Upper lobe of left lung (tissue), 6 donors: ENCODE data around the gene SMYD3. TPM values are rescaled to one million over a fixed set of nuclear protein-coding genes. Genes with fewer than 3 reads are reported as not detected.

ENCODE experiments used
- ATAC-seq, 2 donors: fragments of 200-7000 bp; cut with Tn5 transposase; one replicate each; pipeline ENCODE4 v1.9.1; 2022; ENCODE audit warnings: mild to moderate bottlenecking in 2 of 2, moderate library complexity in 2 of 2; ENCODE audit not compliant: low FRiP score in 2 of 2
- DNase-seq, 2 donors: peaks; one replicate each; pipeline ENCODE4 v3.0.0-alpha.2; 2019 to 2020
- H3K27ac ChIP-seq, 4 donors: fragments of 200-600 bp; sonication (generic); one replicate each; pipeline ENCODE4 v1.5.1; 2016 to 2019
- H3K27me3 ChIP-seq, 4 donors: fragments of 200-600 bp; sonication (generic); one replicate each; pipeline ENCODE4 v1.5.1; 2017 to 2019
- H3K36me3 ChIP-seq, 4 donors: fragments of 200-600 bp; sonication (generic); one replicate each; pipeline ENCODE4 v1.5.1; 2016 to 2019
- H3K4me1 ChIP-seq, 4 donors: fragments of 200-600 bp; sonication (generic); one replicate each; pipeline ENCODE4 v1.5.1; 2018 to 2019
- H3K4me3 ChIP-seq, 4 donors: fragments of 200-600 bp; sonication (generic); one replicate each; pipeline ENCODE4 v1.5.1; 2017 to 2019; ENCODE audit warnings: mild to moderate bottlenecking in 2 of 4, moderate library complexity in 1 of 4
- H3K9me3 ChIP-seq, 4 donors: fragments of 200-600 bp; sonication (generic); one replicate each; pipeline ENCODE4 v1.5.1; 2018 to 2019
- EP300 ChIP-seq, 4 donors: sonication (generic); formaldehyde crosslinking; IDR thresholded peaks; one replicate each; pipeline ENCODE4 v1.5.1; 2017; ENCODE audit warnings: antibody characterized with exemption in 4 of 4, control low read depth in 2 of 4
- POLR2A ChIP-seq, 4 donors: fragments of 450-650 bp; IDR thresholded peaks; one replicate each; pipeline ENCODE4 v1.5.1; 2016 to 2017; ENCODE audit warnings: antibody characterized with exemption in 4 of 4, mild to moderate bottlenecking in 2 of 4
- POLR2AphosphoS5 ChIP-seq, 2 donors: sonication (generic); formaldehyde crosslinking; IDR thresholded peaks; one replicate each; pipeline ENCODE4 v1.5.1; 2017; ENCODE audit warnings: antibody characterized with exemption in 2 of 2
- WGBS, 2 donors: methylation state at CpG; one replicate each; pipeline ENCODE4 v1.1.5; 2017 to 2018; 5-methylcytosine and 5-hydroxymethylcytosine counted together
- total RNA-seq, 6 donors: library from RNA; depleted of rRNA in 4 of 6; stranded (reverse); fragments of >200 nt in 4 of 6; gene quantifications; one replicate each; pipeline versions ENCODE4 v1.1.0 to v1.2.1, GENCODE V29; 2016 to 2021
- TF ChIP-seq, protein P1 (sequence below), 6 experiments: fragments of 450-650 bp in 4 of 6; fragments of 200-600 bp in 2 of 6; sonication (generic) in 2 of 6; IDR thresholded peaks; one replicate each; pipeline ENCODE4 v1.5.1; 2016 to 2019; ENCODE audit warnings: antibody characterized with exemption in 6 of 6
- donor health status: DM: no; HTN: no; CAD: no; lungs with moderate emphysema.
- donor health status: DM: no; HTN: yes; CAD: no; lungs with severe emphysema.

The SMYD3 gene
- total RNA-seq, 6 donors from 2014 or later, result 22.7 to 109 (median 34.0) TPM

- WGBS, 2 donors, result 62 to 63% methylated on average over 4 of the region's 4 CpGs
- ATAC-seq (no peak), DNase-seq (no peak)
- Histone ChIP-seq H3K9me3 (no peaks in the 10 kb centered on the region), H3K4me3 (no peak overlapping the region), H3K27me3 (no peaks in the 10 kb centered on the region), H3K4me1 (peaks cover 0 to 5% (median 3%) of the 10 kb centered on the region in 4 donors), H3K27ac (no peak overlapping the region), H3K36me3 (no peaks in the 10 kb centered on the region)
- TF ChIP-seq, protein P1, sequence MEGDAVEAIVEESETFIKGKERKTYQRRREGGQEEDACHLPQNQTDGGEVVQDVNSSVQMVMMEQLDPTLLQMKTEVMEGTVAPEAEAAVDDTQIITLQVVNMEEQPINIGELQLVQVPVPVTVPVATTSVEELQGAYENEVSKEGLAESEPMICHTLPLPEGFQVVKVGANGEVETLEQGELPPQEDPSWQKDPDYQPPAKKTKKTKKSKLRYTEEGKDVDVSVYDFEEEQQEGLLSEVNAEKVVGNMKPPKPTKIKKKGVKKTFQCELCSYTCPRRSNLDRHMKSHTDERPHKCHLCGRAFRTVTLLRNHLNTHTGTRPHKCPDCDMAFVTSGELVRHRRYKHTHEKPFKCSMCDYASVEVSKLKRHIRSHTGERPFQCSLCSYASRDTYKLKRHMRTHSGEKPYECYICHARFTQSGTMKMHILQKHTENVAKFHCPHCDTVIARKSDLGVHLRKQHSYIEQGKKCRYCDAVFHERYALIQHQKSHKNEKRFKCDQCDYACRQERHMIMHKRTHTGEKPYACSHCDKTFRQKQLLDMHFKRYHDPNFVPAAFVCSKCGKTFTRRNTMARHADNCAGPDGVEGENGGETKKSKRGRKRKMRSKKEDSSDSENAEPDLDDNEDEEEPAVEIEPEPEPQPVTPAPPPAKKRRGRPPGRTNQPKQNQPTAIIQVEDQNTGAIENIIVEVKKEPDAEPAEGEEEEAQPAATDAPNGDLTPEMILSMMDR (IDR thresholded peaks at IDR 0.05), result no peak
- TF ChIP-seq POLR2AphosphoS5 (IDR thresholded peaks at IDR 0.05) (no peak), POLR2A (IDR thresholded peaks at IDR 0.05) (no peak), EP300 (IDR thresholded peaks at IDR 0.05) (no peak)
Observed at GRCh38 chr1:246482805-246483568, 24.1 kb downstream of the SMYD3 start.

GRCh38 chr1:246479061-246479460 is 28.0 kb downstream of the SMYD3 start:
- WGBS, 2 donors, result 79 to 91% methylated on average over 2 of the region's 2 CpGs
- H3K4me1 ChIP-seq, result peaks cover 0 to 5% (median 3%) of the 10 kb centered on the region in 4 donors

DNA sequence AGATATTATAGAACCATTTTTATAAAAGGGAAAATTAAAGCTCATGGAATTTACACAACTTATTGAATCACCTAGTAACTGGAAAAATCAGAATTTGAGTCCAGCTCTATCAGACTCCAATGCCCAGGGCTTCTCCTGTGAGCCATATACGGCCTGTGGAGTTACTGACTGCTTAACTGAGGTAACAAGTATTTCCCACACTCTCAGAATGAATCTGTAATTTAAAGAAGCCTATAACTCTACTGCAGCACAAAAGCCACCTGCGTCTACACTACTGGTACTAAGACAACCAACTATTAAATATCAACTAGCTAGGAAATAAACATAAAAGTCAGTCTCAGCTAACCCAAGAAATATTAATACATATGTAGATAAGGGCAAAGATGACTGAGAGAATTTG is 29.4 kb downstream of the SMYD3 start:
- 93 to 98% methylated on average over 2 of the region's 2 CpGs for WGBS, 2 donors
- DNase-seq (no peak), ATAC-seq (no peak)
- TF ChIP-seq POLR2AphosphoS5 (IDR thresholded peaks at IDR 0.05), result no peak
- TF ChIP-seq, protein P1 (IDR thresholded peaks at IDR 0.05), result no peak
- TF ChIP-seq POLR2A (IDR thresholded peaks at IDR 0.05), result no peak
- no peak for TF ChIP-seq EP300 (IDR thresholded peaks at IDR 0.05)
- Histone ChIP-seq H3K4me1 (no peaks in the 10 kb centered on the region), H3K4me3 (no peak overlapping the region), H3K36me3 (no peaks in the 10 kb centered on the region), H3K27ac (no peak overlapping the region), H3K27me3 (no peaks in the 10 kb centered on the region), H3K9me3 (no peaks in the 10 kb centered on the region)

More at GRCh38 chr1:246479061-246479460, 28.0 kb downstream of the SMYD3 start:
- Histone ChIP-seq H3K9me3 (no peaks in the 10 kb centered on the region), H3K36me3 (no peaks in the 10 kb centered on the region), H3K27ac (no peak overlapping the region), H3K4me3 (no peak overlapping the region), H3K27me3 (no peaks in the 10 kb centered on the region)
- ATAC-seq, result no peak
- DNase-seq, result no peak
- TF ChIP-seq EP300 (IDR thresholded peaks at IDR 0.05), result no peak
- TF ChIP-seq POLR2A (IDR thresholded peaks at IDR 0.05), result no peak

GRCh38 chr1:246476771-246477170 is 30.3 kb downstream of the SMYD3 start:
- ATAC-seq, result no peak
- Histone ChIP-seq H3K4me3 (no peak overlapping the region), H3K27me3 (no peaks in the 10 kb centered on the region), H3K36me3 (no peaks in the 10 kb centered on the region), H3K27ac (no peak overlapping the region), H3K9me3 (no peaks in the 10 kb centered on the region), H3K4me1 (no peaks in the 10 kb centered on the region)
- WGBS, 2 donors, result 56 to 66% methylated on average over 1 of the region's 1 CpG
- DNase-seq, result no peak
- TF ChIP-seq POLR2A (IDR thresholded peaks at IDR 0.05) (no peak), EP300 (IDR thresholded peaks at IDR 0.05) (no peak), POLR2AphosphoS5 (IDR thresholded peaks at IDR 0.05) (no peak)
- TF ChIP-seq, protein P1 (IDR thresholded peaks at IDR 0.05), result no peak

DNA sequence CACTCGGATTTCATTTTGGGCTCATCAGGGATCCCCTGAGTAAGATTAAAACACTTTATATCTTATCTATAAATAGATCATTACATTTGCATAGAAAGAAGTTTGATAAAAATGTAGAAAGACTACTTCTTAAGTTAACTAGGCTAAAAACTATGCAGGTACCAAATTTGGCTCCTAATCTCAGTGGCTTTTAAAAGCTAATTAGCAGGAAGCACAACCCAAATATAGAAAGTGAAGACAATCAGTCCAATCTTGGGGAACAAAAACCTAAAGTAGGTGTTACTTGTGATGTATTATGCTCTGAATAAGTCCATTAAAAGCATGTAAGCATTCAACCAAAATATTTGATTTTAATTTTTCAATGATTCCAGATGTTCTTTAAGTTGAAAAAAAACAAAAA is 35.4 kb downstream of the SMYD3 start:
- Histone ChIP-seq H3K4me3 (no peak overlapping the region), H3K36me3 (no peaks in the 10 kb centered on the region), H3K27ac (no peak overlapping the region), H3K27me3 (no peaks in the 10 kb centered on the region), H3K4me1 (no peaks in the 10 kb centered on the region), H3K9me3 (no peaks in the 10 kb centered on the region)
- TF ChIP-seq, protein P1 (IDR thresholded peaks at IDR 0.05), result no peak
- TF ChIP-seq POLR2A (IDR thresholded peaks at IDR 0.05) (no peak), POLR2AphosphoS5 (IDR thresholded peaks at IDR 0.05) (no peak), EP300 (IDR thresholded peaks at IDR 0.05) (no peak)
- no peak for ATAC-seq
- DNase-seq, result no peak
- 89 to 92% methylated on average over 1 of the region's 1 CpG for WGBS, 2 donors
